Stimulated activated CD4-positive, alpha-beta T cell treated with anti-CD3 and anti-CD28 coated beads, Interleukin-4, amount 100 ng/mL, for 48 hours (primary cell): ENCODE results near the gene GLT8D2.

Experiments
- DNase-seq, 2 donors: peaks; one replicate each; pipeline ENCODE4 v3.0.0-alpha.2; 2020; ENCODE audit warnings: low read depth in 2 of 2

The GLT8D2 gene

GRCh38 chr12:104000807-104001434, 49.1 kb downstream of the GLT8D2 start:
- no peak for DNase-seq

GRCh38 chr12:103998976-103999375, 51.0 kb downstream of the GLT8D2 start:
- no peak for DNase-seq

- DNase-seq, result no peak
Measured at GRCh38 chr12:103997286-103997900, 52.6 kb downstream of the GLT8D2 start.

- no peak for DNase-seq
Measured at GRCh38 chr12:103996595-103996994, 53.4 kb downstream of the GLT8D2 start.

GRCh38 chr12:103994235-103994634, 55.8 kb downstream of the GLT8D2 start:
- DNase-seq, result no peak

DNA sequence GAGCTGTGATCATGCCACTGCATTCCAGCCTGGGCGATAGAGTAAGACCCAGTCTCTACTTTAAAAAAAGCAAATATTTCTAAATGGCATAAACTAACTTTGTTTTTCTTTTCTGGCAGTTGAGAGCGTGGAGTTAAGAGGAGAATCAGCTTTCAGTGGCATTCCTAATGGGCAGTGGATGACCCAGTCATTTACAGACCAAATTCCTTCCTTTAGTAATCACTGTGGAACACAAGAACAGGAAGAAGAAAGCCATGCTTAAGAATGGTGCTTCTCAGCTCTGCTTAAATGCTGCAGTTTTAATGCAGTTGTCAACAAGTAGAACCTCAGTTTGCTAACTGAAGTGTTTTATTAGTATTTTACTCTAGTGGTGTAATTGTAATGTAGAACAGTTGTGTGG, 63.2 kb downstream of the GLT8D2 start:
- no peak for DNase-seq

- DNase-seq, result no peak
Measured at GRCh38 chr12:103978384-103978982, 71.5 kb downstream of the GLT8D2 start.

GRCh38 chr12:103975368-103975767, 74.6 kb downstream of the GLT8D2 start:
- no peak for DNase-seq

DNA sequence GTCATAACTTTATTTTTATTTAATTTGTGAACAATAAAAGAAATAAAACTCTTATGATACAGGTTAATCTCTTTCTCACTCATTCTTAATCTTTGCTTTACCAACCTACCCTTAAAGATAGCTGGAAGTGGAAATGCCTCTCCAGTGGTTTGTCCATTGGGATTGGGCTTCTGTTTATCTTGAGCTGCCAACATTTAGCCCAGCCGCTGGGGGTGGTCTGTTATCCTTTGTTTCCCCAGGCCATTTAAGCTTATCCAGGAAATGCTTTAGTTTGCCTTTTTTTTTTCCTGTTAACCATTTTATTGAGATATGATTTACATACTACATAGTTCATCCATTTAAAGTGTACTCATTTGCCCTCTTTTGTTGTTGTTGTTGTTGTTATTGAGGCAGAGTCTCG, 76.1 kb downstream of the GLT8D2 start:
- no peak for DNase-seq

GRCh38 chr12:103969391-103969790, 80.6 kb downstream of the GLT8D2 start:
- DNase-seq, result no peak

GRCh38 chr12:103966736-103967135, 83.3 kb downstream of the GLT8D2 start:
- no peak for DNase-seq

GRCh38 chr12:103965590-103966504, 84.1 kb downstream of the GLT8D2 start, which contains the start of gene TDG:
Gene TDG (plus strand): TSS chr12:103965872. CDS start chr12:103966038, 166 bp downstream.
- DNase-seq, result peak; percentile 95 to 97

DNA sequence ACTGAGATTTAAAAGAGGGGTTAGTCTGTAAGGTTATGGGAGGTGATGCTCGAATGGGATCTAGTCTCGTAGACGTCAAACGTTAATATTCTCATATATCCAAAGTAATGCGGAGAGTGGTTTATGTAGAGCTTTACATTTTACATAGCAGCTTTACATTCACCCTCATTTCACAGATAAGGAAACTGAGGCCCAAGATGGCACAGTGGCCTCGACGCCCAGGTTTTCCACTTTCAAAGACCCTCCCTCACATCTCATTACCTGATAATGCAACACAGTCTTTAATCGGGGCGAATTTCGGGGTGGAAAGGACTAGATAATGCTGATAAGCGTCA, 84.8 kb downstream of the GLT8D2 start:
- no peak for DNase-seq

GRCh38 chr12:103964805-103965204, 85.2 kb downstream of the GLT8D2 start:
- no peak for DNase-seq

DNA sequence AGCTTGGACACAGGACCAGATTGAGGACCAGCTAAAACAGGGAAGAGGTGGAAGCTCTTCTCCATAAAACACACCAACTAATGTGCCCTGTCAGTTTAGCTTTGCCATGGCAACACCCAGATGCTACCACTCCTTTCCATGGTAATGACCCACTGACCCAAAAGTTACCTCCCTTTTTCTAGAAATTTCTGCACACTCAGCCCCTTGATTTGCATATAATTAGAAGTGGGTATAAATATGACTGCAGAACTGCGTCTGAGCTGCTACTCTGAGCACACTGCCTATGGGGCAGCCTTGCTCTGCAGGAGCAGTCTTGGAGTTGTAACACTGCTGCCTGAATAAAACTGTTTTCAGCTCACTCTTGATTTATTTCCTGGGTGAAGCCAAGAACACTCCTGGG, 87.5 kb downstream of the GLT8D2 start:
- DNase-seq, result no peak

DNA sequence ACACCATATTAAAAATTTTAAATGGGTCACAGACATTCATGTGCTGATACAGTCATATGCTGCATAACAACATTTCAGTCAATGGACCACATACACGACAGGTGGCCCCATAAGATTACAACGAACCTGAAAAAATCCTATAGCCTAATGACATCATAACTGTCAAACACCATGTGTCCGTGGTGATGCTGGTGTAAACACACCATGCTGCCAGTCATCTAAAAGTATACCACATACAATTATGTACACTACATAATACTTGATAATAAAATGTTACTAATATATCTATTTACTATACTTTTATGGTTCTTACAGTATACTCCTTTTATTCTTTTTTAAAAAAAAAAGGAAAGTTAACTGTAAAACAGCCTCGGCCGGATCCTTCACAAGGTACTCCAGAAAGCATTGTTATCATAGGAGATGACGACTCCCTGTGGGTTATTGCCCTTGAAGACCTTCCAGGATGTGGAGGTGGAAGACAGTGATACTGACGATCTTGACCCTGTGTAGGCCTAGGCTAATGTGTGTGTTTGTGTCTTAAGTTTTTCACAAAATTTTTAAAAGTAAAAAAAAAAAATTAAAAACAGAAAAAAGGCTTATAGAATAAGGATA, 89.3 kb downstream of the GLT8D2 start:
- DNase-seq, result no peak

GRCh38 chr12:103958621-103959020, 91.4 kb downstream of the GLT8D2 start:
- no peak for DNase-seq

DNA sequence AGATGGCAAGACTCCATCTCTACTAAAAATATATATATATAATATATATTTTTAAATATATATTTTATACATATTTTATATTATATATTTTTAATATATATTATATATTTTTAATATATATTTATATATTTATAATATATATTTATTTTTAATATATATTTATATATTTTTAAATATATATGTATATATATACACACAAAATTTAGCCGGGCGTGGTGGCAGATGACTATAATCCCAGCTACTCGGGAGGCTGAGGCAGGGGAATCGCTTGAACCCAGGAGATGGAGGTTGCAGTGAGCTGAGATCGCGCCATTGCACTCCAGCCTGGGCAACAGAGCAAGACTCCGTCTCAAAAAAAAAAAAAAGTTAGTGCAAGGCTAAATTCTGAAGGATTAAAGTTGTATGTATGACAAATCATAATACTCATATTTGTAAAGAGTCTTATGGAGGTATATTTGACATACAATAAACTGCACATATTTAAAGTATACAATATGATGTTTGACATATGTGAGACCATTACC, 92.1 kb downstream of the GLT8D2 start:
- DNase-seq, result no peak

- no peak for DNase-seq
Measured at GRCh38 chr12:103956509-103957027, 93.4 kb downstream of the GLT8D2 start.

- no peak for DNase-seq
Measured at GRCh38 chr12:103955811-103956508, 94.0 kb downstream of the GLT8D2 start.

DNA sequence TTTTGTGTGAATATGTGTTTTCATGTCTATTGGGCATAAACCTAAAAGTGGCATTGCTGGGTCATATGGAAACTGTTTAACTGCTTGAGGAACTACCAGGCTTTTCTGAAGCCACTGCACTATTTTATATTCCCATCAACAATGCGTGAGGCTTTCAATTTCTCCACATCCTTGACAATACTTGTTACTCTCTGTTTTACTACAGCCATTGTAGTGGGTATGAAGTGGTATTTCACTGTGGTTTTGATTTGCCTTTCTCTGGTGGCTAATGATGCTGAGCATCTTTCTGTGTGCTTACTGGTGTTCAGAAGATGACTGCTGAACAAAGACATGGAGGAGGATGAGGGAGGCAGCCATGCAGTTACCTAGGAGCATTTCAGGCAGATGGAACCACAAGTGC, 97.5 kb downstream of the GLT8D2 start:
- no peak for DNase-seq
